ENCODE results near the gene MEMO1.
"Not testable (repeated sequence)": the region's sequence is repeated elsewhere in the genome, so short reads cannot be mapped to it uniquely, and the experiment has no call there.

MEMO1 gene

GRCh38 chr2:32010670-32011484 lies at the start of gene MEMO1:
MEMO1 (minus strand) TSS chr2:32011008; CDS start chr2:32010247, 761 bp downstream.
- DNase-seq (ENCODE audit: low read depth in 2 of 3, low spot score in 1 of 3), result peak; percentile 87 to 93 (median 90)

- DNase-seq (ENCODE audit: low read depth in 2 of 3, low spot score in 1 of 3), result no peak
These were observed 49.5 kb upstream of the MEMO1 start for GRCh38 chr2:32060266-32060665.

GRCh38 chr2:32058130-32058529 lies 47.3 kb upstream of the MEMO1 start:
- DNase-seq (ENCODE audit: low read depth in 2 of 3, low spot score in 1 of 3), result no peak

GRCh38 chr2:32054583-32054982 lies 43.8 kb upstream of the MEMO1 start:
- DNase-seq (ENCODE audit: low read depth in 2 of 3, low spot score in 1 of 3), result not testable (repeated sequence)

GRCh38 chr2:32051836-32052439 lies 41.1 kb upstream of the MEMO1 start:
- no peak for DNase-seq (ENCODE audit: low read depth in 2 of 3, low spot score in 1 of 3)

- DNase-seq (ENCODE audit: low read depth in 2 of 3, low spot score in 1 of 3), result no peak
These were observed 32.8 kb upstream of the MEMO1 start for GRCh38 chr2:32043561-32043960.

GRCh38 chr2:32039447-32040219 lies 28.8 kb upstream of the MEMO1 start, which contains the start of gene DPY30:
DPY30 (minus strand) TSS chr2:32039805; CDS start chr2:32039456, 349 bp downstream.
- DNase-seq (ENCODE audit: low read depth in 2 of 3, low spot score in 1 of 3), result peak; percentile 81 to 87 (median 84)

GRCh38 chr2:32034198-32034887 lies 23.5 kb upstream of the MEMO1 start:
- not testable (repeated sequence) for DNase-seq (ENCODE audit: low read depth in 2 of 3, low spot score in 1 of 3)

- not testable (repeated sequence) for DNase-seq (ENCODE audit: low read depth in 2 of 3, low spot score in 1 of 3)
These were observed 8.1 kb upstream of the MEMO1 start for GRCh38 chr2:32018789-32019482.

GRCh38 chr2:32012872-32013271 lies 2.1 kb upstream of the MEMO1 start:
- no peak for DNase-seq (ENCODE audit: low read depth in 2 of 3, low spot score in 1 of 3)

GRCh38 chr2:32011485-32011960 lies 715 bp upstream of the MEMO1 start:
- DNase-seq (ENCODE audit: low read depth in 2 of 3, low spot score in 1 of 3), result no peak

GRCh38 chr2:32010280-32010669 lies 533 bp downstream of the MEMO1 start:
- DNase-seq (ENCODE audit: low read depth in 2 of 3, low spot score in 1 of 3), result peak; percentile 30 to 51 (median 47)

GRCh38 chr2:32009516-32010256 lies 1.1 kb downstream of the MEMO1 start:
- DNase-seq (ENCODE audit: low read depth in 2 of 3, low spot score in 1 of 3), result peak; percentile 4 to 34 (median 17)

GRCh38 chr2:32008805-32009515 lies 1.8 kb downstream of the MEMO1 start:
- DNase-seq (ENCODE audit: low read depth in 2 of 3, low spot score in 1 of 3), result peak; percentile 8 to 15 (median 10)

- no peak for DNase-seq (ENCODE audit: low read depth in 2 of 3, low spot score in 1 of 3)
These were observed 3.8 kb downstream of the MEMO1 start for GRCh38 chr2:32007121-32007391.

- no peak for DNase-seq (ENCODE audit: low read depth in 2 of 3, low spot score in 1 of 3)
These were observed 5.3 kb downstream of the MEMO1 start for GRCh38 chr2:32005371-32005976.

GRCh38 chr2:32003791-32004190 lies 7.0 kb downstream of the MEMO1 start:
- DNase-seq (ENCODE audit: low read depth in 2 of 3, low spot score in 1 of 3), result no peak

GRCh38 chr2:32002406-32002805 lies 8.4 kb downstream of the MEMO1 start:
- no peak for DNase-seq (ENCODE audit: low read depth in 2 of 3, low spot score in 1 of 3)

GRCh38 chr2:31999438-31999837 lies 11.4 kb downstream of the MEMO1 start:
- DNase-seq (ENCODE audit: low read depth in 2 of 3, low spot score in 1 of 3), result no peak
